ENCODE results near the gene TENM3.

DNA sequence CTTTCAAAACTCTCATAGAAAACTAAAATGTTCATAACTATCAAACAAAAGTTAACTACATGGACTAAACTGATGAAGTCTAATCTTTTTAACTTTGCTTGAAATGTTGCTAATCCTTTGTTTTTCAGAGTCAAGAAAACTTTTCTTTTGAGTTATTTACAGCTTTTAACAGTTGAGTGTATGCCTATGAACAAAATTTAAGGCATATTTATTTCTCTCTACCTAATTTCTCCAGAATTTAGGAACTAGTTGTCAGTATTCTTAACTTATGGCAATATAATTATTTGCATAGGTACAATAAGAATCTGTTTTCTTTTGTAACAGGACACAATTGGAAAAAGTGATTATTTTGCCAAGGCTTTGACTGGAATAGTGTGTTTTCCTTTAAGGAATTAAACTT lies 23.8 kb downstream of the TENM3 start:
- TF ChIP-seq, protein P1, sequence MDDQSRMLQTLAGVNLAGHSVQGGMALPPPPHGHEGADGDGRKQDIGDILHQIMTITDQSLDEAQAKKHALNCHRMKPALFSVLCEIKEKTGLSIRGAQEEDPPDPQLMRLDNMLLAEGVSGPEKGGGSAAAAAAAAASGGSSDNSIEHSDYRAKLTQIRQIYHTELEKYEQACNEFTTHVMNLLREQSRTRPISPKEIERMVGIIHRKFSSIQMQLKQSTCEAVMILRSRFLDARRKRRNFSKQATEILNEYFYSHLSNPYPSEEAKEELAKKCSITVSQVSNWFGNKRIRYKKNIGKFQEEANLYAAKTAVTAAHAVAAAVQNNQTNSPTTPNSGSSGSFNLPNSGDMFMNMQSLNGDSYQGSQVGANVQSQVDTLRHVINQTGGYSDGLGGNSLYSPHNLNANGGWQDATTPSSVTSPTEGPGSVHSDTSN (CRISPR knock-in tag; IDR thresholded peaks at IDR 0.05): no peak
- no peak for TF ChIP-seq KLF9 (tag by site-specific recombination; IDR thresholded peaks at IDR 0.05; ENCODE audit: low read depth)
- TF ChIP-seq, protein P2, sequence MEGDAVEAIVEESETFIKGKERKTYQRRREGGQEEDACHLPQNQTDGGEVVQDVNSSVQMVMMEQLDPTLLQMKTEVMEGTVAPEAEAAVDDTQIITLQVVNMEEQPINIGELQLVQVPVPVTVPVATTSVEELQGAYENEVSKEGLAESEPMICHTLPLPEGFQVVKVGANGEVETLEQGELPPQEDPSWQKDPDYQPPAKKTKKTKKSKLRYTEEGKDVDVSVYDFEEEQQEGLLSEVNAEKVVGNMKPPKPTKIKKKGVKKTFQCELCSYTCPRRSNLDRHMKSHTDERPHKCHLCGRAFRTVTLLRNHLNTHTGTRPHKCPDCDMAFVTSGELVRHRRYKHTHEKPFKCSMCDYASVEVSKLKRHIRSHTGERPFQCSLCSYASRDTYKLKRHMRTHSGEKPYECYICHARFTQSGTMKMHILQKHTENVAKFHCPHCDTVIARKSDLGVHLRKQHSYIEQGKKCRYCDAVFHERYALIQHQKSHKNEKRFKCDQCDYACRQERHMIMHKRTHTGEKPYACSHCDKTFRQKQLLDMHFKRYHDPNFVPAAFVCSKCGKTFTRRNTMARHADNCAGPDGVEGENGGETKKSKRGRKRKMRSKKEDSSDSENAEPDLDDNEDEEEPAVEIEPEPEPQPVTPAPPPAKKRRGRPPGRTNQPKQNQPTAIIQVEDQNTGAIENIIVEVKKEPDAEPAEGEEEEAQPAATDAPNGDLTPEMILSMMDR (tag by site-specific recombination; IDR thresholded peaks at IDR 0.05): no peak
- TF ChIP-seq BCL11A (tag by site-specific recombination; IDR thresholded peaks at IDR 0.05; ENCODE audit: low read depth): no peak
- TF ChIP-seq ZBTB21 (tag by site-specific recombination; IDR thresholded peaks at IDR 0.05): no peak
- TF ChIP-seq, protein P3, sequence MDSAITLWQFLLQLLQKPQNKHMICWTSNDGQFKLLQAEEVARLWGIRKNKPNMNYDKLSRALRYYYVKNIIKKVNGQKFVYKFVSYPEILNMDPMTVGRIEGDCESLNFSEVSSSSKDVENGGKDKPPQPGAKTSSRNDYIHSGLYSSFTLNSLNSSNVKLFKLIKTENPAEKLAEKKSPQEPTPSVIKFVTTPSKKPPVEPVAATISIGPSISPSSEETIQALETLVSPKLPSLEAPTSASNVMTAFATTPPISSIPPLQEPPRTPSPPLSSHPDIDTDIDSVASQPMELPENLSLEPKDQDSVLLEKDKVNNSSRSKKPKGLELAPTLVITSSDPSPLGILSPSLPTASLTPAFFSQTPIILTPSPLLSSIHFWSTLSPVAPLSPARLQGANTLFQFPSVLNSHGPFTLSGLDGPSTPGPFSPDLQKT (IDR thresholded peaks at IDR 0.05; ENCODE audit: borderline replicate concordance, low read depth, low read length): no peak
- TF ChIP-seq ZNF19 (tag by site-specific recombination; IDR thresholded peaks at IDR 0.05; ENCODE audit: low read depth): no peak
- TF ChIP-seq, protein P4, sequence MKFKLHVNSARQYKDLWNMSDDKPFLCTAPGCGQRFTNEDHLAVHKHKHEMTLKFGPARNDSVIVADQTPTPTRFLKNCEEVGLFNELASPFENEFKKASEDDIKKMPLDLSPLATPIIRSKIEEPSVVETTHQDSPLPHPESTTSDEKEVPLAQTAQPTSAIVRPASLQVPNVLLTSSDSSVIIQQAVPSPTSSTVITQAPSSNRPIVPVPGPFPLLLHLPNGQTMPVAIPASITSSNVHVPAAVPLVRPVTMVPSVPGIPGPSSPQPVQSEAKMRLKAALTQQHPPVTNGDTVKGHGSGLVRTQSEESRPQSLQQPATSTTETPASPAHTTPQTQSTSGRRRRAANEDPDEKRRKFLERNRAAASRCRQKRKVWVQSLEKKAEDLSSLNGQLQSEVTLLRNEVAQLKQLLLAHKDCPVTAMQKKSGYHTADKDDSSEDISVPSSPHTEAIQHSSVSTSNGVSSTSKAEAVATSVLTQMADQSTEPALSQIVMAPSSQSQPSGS (tag by site-specific recombination; IDR thresholded peaks at IDR 0.05; ENCODE audit: low read depth): no peak
- TF ChIP-seq, protein P5, sequence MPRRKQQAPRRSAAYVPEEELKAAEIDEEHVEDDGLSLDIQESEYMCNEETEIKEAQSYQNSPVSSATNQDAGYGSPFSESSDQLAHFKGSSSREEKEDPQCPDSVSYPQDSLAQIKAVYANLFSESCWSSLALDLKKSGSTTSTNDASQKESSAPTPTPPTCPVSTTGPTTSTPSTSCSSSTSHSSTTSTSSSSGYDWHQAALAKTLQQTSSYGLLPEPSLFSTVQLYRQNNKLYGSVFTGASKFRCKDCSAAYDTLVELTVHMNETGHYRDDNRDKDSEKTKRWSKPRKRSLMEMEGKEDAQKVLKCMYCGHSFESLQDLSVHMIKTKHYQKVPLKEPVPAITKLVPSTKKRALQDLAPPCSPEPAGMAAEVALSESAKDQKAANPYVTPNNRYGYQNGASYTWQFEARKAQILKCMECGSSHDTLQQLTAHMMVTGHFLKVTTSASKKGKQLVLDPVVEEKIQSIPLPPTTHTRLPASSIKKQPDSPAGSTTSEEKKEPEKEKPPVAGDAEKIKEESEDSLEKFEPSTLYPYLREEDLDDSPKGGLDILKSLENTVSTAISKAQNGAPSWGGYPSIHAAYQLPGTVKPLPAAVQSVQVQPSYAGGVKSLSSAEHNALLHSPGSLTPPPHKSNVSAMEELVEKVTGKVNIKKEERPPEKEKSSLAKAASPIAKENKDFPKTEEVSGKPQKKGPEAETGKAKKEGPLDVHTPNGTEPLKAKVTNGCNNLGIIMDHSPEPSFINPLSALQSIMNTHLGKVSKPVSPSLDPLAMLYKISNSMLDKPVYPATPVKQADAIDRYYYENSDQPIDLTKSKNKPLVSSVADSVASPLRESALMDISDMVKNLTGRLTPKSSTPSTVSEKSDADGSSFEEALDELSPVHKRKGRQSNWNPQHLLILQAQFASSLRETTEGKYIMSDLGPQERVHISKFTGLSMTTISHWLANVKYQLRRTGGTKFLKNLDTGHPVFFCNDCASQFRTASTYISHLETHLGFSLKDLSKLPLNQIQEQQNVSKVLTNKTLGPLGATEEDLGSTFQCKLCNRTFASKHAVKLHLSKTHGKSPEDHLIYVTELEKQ (tag by site-specific recombination; IDR thresholded peaks at IDR 0.05; ENCODE audit: borderline replicate concordance): no peak
- no peak for TF ChIP-seq ZNF121 (tag by site-specific recombination; IDR thresholded peaks at IDR 0.05)
- TF ChIP-seq ZNF664 (tag by site-specific recombination; IDR thresholded peaks at IDR 0.05): no peak
- TF ChIP-seq, protein P6, sequence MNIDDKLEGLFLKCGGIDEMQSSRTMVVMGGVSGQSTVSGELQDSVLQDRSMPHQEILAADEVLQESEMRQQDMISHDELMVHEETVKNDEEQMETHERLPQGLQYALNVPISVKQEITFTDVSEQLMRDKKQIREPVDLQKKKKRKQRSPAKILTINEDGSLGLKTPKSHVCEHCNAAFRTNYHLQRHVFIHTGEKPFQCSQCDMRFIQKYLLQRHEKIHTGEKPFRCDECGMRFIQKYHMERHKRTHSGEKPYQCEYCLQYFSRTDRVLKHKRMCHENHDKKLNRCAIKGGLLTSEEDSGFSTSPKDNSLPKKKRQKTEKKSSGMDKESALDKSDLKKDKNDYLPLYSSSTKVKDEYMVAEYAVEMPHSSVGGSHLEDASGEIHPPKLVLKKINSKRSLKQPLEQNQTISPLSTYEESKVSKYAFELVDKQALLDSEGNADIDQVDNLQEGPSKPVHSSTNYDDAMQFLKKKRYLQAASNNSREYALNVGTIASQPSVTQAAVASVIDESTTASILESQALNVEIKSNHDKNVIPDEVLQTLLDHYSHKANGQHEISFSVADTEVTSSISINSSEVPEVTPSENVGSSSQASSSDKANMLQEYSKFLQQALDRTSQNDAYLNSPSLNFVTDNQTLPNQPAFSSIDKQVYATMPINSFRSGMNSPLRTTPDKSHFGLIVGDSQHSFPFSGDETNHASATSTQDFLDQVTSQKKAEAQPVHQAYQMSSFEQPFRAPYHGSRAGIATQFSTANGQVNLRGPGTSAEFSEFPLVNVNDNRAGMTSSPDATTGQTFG (tag by site-specific recombination; IDR thresholded peaks at IDR 0.05; ENCODE audit: borderline replicate concordance): no peak
- no peak for TF ChIP-seq ZFP3 (tag by site-specific recombination; IDR thresholded peaks at IDR 0.05; ENCODE audit: low read depth)
- TF ChIP-seq, protein P7, sequence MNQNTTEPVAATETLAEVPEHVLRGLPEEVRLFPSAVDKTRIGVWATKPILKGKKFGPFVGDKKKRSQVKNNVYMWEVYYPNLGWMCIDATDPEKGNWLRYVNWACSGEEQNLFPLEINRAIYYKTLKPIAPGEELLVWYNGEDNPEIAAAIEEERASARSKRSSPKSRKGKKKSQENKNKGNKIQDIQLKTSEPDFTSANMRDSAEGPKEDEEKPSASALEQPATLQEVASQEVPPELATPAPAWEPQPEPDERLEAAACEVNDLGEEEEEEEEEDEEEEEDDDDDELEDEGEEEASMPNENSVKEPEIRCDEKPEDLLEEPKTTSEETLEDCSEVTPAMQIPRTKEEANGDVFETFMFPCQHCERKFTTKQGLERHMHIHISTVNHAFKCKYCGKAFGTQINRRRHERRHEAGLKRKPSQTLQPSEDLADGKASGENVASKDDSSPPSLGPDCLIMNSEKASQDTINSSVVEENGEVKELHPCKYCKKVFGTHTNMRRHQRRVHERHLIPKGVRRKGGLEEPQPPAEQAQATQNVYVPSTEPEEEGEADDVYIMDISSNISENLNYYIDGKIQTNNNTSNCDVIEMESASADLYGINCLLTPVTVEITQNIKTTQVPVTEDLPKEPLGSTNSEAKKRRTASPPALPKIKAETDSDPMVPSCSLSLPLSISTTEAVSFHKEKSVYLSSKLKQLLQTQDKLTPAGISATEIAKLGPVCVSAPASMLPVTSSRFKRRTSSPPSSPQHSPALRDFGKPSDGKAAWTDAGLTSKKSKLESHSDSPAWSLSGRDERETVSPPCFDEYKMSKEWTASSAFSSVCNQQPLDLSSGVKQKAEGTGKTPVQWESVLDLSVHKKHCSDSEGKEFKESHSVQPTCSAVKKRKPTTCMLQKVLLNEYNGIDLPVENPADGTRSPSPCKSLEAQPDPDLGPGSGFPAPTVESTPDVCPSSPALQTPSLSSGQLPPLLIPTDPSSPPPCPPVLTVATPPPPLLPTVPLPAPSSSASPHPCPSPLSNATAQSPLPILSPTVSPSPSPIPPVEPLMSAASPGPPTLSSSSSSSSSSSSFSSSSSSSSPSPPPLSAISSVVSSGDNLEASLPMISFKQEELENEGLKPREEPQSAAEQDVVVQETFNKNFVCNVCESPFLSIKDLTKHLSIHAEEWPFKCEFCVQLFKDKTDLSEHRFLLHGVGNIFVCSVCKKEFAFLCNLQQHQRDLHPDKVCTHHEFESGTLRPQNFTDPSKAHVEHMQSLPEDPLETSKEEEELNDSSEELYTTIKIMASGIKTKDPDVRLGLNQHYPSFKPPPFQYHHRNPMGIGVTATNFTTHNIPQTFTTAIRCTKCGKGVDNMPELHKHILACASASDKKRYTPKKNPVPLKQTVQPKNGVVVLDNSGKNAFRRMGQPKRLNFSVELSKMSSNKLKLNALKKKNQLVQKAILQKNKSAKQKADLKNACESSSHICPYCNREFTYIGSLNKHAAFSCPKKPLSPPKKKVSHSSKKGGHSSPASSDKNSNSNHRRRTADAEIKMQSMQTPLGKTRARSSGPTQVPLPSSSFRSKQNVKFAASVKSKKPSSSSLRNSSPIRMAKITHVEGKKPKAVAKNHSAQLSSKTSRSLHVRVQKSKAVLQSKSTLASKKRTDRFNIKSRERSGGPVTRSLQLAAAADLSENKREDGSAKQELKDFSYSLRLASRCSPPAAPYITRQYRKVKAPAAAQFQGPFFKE (tag by site-specific recombination; IDR thresholded peaks at IDR 0.05; ENCODE audit: borderline replicate concordance): no peak
